ENCODE results near the gene ENPP6.
A peak's percentile ranks its signal among the peaks of the same experiment; 100 is the strongest.

ENPP6 gene

DNA sequence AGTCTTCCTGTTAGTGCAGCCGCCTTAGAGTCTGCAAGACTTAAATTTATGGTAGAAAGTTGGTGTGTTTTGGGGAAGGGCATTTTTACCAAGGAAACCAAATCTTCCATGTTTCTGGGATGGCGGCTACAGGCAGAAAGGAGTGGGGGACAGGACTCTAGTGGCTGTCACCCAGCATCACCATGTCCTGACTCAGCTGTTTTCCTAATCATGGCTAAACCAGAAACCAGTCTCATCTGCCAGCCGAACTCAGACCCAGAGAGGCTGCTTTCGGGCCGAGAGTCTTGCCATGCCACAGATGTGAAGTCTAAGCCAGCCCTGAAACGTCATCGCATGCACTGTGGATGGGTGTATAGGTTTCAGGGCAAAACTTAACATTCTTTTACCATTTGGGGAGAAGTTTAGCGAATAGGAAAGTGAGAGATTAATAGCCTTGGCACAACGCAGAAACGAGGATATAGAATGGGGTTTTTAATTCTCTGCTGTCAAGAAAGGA is 109.6 kb downstream of the ENPP6 start:
- H3K4me3 ChIP-seq (ENCODE audit: low read depth, low read length), result no peak overlapping the region
- no peaks in the 10 kb centered on the region for H3K9me3 ChIP-seq (ENCODE audit: control insufficient read depth, insufficient read depth, low read length)
- no peaks in the 10 kb centered on the region for H3K36me3 ChIP-seq (ENCODE audit: control insufficient read depth, insufficient read depth, low read length)
- no peaks in the 10 kb centered on the region for H3K4me1 ChIP-seq (ENCODE audit: control insufficient read depth, insufficient read depth, low read length)
- H3K9ac ChIP-seq (ENCODE audit: low read depth, low read length), result no peak overlapping the region
- no peaks in the 10 kb centered on the region for H3K27me3 ChIP-seq (ENCODE audit: control insufficient read depth, insufficient read depth, low read length)

DNA sequence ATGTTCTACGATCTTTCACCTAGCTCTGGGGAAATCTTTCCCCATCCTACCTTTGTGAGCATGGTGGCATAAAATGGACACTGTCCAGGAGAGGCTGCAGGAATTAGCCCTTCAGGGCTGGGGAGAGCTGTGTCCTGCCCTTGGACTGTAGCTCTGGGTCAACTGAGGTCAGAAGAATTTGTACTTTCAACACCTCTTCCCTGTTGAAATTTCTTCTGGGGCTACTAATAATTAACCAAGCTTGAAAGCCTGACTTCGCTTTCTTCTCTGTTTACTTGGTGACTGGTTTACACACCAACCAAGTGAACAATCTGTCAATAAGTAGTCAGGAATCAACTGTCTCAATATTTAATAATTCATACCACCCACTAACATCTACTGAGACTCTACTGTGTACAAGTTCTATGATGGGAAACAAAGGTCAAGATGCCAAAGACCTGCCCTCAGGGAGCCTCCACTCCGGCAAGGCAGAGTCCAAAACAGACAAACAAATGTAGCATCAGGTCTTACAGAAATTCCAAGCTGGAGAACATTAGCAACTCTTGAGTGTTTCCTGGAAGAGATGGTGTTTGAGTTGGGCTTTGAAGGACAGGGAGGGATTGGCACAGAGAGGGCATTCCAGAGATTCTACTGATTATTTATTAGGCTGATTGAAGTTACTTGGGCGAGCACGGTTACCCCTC is 113.1 kb downstream of the ENPP6 start:
- Histone ChIP-seq H3K9me3 (ENCODE audit: control insufficient read depth, insufficient read depth, low read length) (no peaks in the 10 kb centered on the region), H3K27me3 (ENCODE audit: control insufficient read depth, insufficient read depth, low read length) (no peaks in the 10 kb centered on the region)

DNA sequence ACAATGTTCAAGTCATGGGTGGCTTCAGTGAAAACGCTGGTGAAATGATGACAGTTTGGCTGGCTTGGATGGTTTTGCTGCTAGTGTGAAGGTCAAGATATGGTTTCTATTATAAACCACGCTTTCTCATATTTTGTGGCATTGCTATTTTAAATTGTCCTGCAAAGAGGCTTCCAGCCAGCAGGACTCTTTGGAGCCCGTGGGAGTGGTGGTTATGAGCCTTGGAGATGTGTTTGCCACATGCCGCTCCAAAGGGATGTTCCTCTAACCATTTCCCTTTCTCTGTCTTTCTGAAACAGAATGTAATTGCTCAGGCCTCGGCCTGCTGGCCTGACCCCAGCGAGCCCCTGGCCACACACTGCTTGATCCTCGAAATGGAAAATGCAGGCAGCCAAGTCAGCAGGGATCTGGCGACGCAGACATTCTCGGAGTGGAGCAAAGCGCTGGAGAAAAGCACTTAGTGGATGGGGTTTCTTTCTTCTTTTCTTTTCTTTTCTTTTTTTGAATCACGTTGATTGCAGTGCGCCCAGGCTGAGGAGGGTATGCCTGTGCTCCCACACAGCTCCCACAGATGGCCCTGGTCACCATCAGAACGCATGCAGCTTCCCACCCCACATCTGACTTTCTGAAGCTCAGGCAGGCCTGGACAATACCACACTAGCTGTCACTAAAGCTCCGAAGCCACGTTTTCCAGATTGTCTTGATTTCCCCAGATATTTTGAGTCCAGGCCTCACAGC is 114.0 kb downstream of the ENPP6 start:
- Histone ChIP-seq H3K36me3 (ENCODE audit: control insufficient read depth, insufficient read depth, low read length) (no peaks in the 10 kb centered on the region), H3K9ac (ENCODE audit: low read depth, low read length) (no peak overlapping the region), H3K4me1 (ENCODE audit: control insufficient read depth, insufficient read depth, low read length) (no peaks in the 10 kb centered on the region), H3K27me3 (ENCODE audit: control insufficient read depth, insufficient read depth, low read length) (no peaks in the 10 kb centered on the region), H3K4me3 (ENCODE audit: low read depth, low read length) (no peak overlapping the region), H3K9me3 (ENCODE audit: control insufficient read depth, insufficient read depth, low read length) (no peaks in the 10 kb centered on the region)

More for the DNA sequence above, 113.1 kb downstream of the ENPP6 start:
- Histone ChIP-seq H3K9ac (ENCODE audit: low read depth, low read length) (no peak overlapping the region), H3K4me1 (ENCODE audit: control insufficient read depth, insufficient read depth, low read length) (no peaks in the 10 kb centered on the region), H3K36me3 (ENCODE audit: control insufficient read depth, insufficient read depth, low read length) (no peaks in the 10 kb centered on the region), H3K4me3 (ENCODE audit: low read depth, low read length) (no peak overlapping the region)

DNA sequence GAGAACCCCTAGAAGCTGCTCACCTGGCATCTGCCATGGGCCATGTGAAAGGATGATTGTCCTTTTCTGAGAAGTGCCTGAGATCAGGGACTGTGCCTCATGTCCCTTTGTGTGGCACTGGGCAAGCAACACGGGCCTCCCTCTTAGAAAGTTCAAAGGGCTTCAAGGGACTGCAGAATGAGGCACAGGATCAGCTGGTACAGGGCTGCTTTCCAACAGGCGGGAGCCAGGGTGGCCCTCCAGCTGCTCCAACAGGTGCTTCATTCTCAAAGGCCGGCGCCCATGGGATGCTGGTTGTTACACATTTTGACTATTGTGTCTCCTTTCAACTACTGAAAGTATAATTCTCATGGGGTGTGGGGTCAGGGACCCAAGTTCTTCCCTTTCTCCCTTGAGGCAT is 114.7 kb downstream of the ENPP6 start:
- H3K4me3 ChIP-seq (ENCODE audit: low read depth, low read length), result no peak overlapping the region
- H3K9me3 ChIP-seq (ENCODE audit: control insufficient read depth, insufficient read depth, low read length), result no peaks in the 10 kb centered on the region

DNA sequence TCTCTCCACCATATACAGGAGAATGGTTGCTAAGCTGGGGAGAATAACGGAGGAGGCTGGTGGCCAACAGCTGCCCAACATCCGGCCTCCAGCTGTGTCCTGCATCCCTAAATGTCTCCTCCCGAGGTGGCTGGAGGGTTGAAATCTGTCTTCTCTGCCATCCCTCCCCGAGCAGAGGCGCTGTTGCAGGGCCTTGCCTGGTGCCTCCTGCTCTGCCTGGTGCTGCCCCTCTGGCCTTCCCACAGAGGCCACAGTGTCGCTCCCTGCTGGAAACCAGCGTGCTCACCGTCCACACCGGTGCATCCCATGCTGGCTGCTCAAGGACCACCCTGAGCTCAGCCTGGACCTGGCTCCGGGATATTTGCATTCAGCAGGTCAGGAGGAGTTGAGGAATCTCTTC is 115.2 kb downstream of the ENPP6 start:
- Histone ChIP-seq H3K36me3 (ENCODE audit: control insufficient read depth, insufficient read depth, low read length) (no peaks in the 10 kb centered on the region), H3K9me3 (ENCODE audit: control insufficient read depth, insufficient read depth, low read length) (no peaks in the 10 kb centered on the region), H3K4me3 (ENCODE audit: low read depth, low read length) (no peak overlapping the region), H3K9ac (ENCODE audit: low read depth, low read length) (no peak overlapping the region), H3K4me1 (ENCODE audit: control insufficient read depth, insufficient read depth, low read length) (no peaks in the 10 kb centered on the region), H3K27me3 (ENCODE audit: control insufficient read depth, insufficient read depth, low read length) (no peaks in the 10 kb centered on the region)

More for the DNA sequence above, 114.7 kb downstream of the ENPP6 start:
- no peak overlapping the region for H3K9ac ChIP-seq (ENCODE audit: low read depth, low read length)
- no peaks in the 10 kb centered on the region for H3K27me3 ChIP-seq (ENCODE audit: control insufficient read depth, insufficient read depth, low read length)
- no peaks in the 10 kb centered on the region for H3K36me3 ChIP-seq (ENCODE audit: control insufficient read depth, insufficient read depth, low read length)
- H3K4me1 ChIP-seq (ENCODE audit: control insufficient read depth, insufficient read depth, low read length), result no peaks in the 10 kb centered on the region

DNA sequence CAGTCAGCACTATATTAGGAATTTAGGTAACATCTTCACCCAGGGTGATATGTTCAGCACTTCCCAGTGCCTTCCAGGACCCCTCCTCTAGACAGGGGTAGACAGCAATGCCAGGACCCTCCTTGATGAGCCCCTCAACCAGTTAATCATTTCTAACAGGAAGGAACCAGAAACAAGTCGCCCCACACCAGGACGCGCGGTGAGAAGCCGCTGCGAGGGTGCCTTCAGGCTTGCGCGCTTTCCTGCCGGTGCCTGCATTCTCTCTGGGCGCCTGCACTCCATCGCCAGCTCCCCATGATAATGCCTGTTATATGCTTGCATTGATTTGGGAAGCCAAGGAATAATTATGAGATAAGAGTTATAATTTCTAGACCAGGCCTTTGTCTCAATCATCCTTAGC is 116.0 kb downstream of the ENPP6 start:
- Histone ChIP-seq H3K9me3 (ENCODE audit: control insufficient read depth, insufficient read depth, low read length) (no peaks in the 10 kb centered on the region), H3K9ac (ENCODE audit: low read depth, low read length) (no peak overlapping the region), H3K4me1 (ENCODE audit: control insufficient read depth, insufficient read depth, low read length) (no peaks in the 10 kb centered on the region), H3K27me3 (ENCODE audit: control insufficient read depth, insufficient read depth, low read length) (peaks cover 4% of the 10 kb centered on the region), H3K36me3 (ENCODE audit: control insufficient read depth, insufficient read depth, low read length) (no peaks in the 10 kb centered on the region), H3K4me3 (ENCODE audit: low read depth, low read length) (no peak overlapping the region)

DNA sequence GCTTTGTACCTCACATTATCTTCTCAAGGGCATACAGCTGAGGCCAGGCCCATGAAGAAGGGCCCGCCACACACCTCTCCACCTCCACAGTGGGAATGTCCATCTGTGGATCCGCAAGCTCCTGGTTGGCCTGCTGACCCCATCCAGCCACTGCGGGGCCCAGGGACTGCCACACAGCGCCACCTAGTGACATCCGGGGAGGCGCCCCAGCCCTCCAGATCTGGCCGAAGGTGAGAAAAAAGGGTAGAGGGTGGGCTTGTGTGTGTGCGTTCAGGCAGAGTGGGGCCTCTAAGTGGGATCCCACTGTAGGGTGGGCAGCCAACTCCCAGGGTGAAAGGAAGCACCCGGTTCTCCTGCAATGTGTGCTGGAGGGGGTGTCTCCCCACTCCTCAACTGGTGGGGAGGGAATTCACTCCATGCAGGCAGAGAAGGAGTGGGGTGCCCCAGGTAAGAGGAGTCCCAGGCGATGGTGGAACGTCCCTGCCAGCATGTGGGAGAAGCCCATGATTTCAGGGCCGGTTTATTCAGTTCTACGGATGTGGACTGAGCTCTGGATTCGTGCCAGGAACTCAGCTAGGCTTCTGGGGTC is 117.3 kb downstream of the ENPP6 start:
- no peak overlapping the region for H3K4me3 ChIP-seq (ENCODE audit: low read depth, low read length)
- H3K36me3 ChIP-seq (ENCODE audit: control insufficient read depth, insufficient read depth, low read length), result no peaks in the 10 kb centered on the region
- no peaks in the 10 kb centered on the region for H3K9me3 ChIP-seq (ENCODE audit: control insufficient read depth, insufficient read depth, low read length)
- no peak overlapping the region for H3K9ac ChIP-seq (ENCODE audit: low read depth, low read length)
- peaks cover 10% of the 10 kb centered on the region for H3K27me3 ChIP-seq (ENCODE audit: control insufficient read depth, insufficient read depth, low read length)
- no peaks in the 10 kb centered on the region for H3K4me1 ChIP-seq (ENCODE audit: control insufficient read depth, insufficient read depth, low read length)

DNA sequence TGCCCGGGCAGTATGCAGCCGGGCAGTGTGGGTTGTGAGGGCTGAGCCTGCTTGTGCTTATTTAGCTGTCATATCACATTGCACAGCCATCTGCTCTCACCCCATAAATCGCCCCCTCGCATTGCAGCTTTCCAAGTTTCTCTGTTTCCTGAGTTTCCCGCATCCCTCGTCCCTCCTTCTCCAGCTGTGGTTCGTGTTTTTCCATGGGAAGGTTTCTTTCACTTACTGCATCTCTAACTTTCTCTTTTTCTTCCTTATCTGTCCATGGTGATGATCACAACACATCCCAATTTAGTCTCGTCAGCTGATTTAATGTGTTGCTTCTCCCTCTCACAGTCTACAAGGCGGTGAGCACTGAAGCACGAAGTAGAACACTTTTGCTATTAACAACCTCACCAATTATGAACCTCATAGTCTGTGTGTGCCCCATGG is 118.1 kb downstream of the ENPP6 start:
- Histone ChIP-seq H3K27me3 (ENCODE audit: control insufficient read depth, insufficient read depth, low read length) (peaks cover 10% of the 10 kb centered on the region), H3K9me3 (ENCODE audit: control insufficient read depth, insufficient read depth, low read length) (no peaks in the 10 kb centered on the region), H3K4me1 (ENCODE audit: control insufficient read depth, insufficient read depth, low read length) (no peaks in the 10 kb centered on the region), H3K9ac (ENCODE audit: low read depth, low read length) (no peak overlapping the region), H3K36me3 (ENCODE audit: control insufficient read depth, insufficient read depth, low read length) (no peaks in the 10 kb centered on the region), H3K4me3 (ENCODE audit: low read depth, low read length) (no peak overlapping the region)

DNA sequence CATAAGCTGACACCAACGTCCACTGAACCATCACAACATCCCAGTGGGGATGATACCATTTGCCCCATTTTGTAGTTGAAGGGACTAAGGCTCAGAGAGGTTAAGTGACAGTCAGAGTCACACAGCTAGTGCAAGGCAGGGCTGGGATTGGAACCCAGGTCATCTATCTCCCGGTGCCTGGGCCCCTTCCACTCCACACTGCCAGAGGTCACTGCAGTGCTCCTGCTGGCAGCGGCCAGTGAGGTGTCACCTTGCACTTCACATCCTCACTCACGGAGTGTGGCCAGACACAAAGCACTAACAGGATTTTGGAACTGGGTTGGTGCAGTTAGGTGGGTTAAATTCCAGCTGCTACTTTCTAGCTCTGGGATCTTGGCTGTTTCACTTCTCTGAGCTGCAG is 118.7 kb downstream of the ENPP6 start:
- Histone ChIP-seq H3K9me3 (ENCODE audit: control insufficient read depth, insufficient read depth, low read length) (no peaks in the 10 kb centered on the region), H3K9ac (ENCODE audit: low read depth, low read length) (no peak overlapping the region), H3K4me3 (ENCODE audit: low read depth, low read length) (no peak overlapping the region), H3K4me1 (ENCODE audit: control insufficient read depth, insufficient read depth, low read length) (no peaks in the 10 kb centered on the region), H3K27me3 (ENCODE audit: control insufficient read depth, insufficient read depth, low read length) (peaks cover 10% of the 10 kb centered on the region), H3K36me3 (ENCODE audit: control insufficient read depth, insufficient read depth, low read length) (no peaks in the 10 kb centered on the region)

DNA sequence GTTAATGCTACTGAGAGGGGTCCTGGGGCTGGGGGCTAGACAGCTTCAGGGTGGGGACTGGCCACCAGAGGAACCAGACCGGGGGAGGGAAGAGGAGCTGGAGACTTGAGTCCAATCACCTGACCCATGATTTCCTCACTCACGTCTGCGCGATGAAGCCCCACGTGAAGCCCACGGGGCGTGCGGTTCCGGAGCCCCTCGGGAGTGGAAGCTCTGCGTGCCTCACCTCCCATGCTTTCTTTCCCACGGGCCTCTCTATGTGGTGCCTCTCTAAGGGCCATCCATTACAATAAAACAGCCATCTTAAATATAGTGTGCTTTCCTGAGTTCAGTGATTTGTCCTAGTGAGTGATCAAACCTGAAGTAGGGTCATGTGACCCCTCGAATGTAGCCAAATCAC is 119.9 kb downstream of the ENPP6 start:
- H3K4me3 ChIP-seq (ENCODE audit: low read depth, low read length), result no peak overlapping the region
- no peaks in the 10 kb centered on the region for H3K36me3 ChIP-seq (ENCODE audit: control insufficient read depth, insufficient read depth, low read length)
- no peaks in the 10 kb centered on the region for H3K9me3 ChIP-seq (ENCODE audit: control insufficient read depth, insufficient read depth, low read length)
- no peak overlapping the region for H3K9ac ChIP-seq (ENCODE audit: low read depth, low read length)
- H3K4me1 ChIP-seq (ENCODE audit: control insufficient read depth, insufficient read depth, low read length), result no peaks in the 10 kb centered on the region
- peaks cover 10% of the 10 kb centered on the region for H3K27me3 ChIP-seq (ENCODE audit: control insufficient read depth, insufficient read depth, low read length)

DNA sequence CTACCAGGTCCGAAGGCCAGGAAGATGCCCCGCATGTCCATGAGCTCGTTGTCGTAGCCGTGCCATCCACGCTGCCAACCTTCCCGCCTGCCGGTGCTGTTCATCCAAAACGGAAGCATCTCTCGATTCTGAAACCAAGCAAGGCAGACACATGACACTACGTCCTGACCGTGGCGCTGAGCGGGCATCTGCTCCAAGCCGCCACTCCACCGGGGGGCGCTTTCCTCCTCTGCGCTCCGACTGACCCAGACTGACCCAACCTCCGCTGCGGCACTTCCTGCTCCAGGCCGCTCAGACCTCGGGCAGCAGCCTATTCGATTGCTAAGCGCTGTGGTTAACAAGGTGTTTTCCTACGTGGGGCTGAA is 120.5 kb downstream of the ENPP6 start:
- H3K27me3 ChIP-seq (ENCODE audit: control insufficient read depth, insufficient read depth, low read length), result peaks cover 10% of the 10 kb centered on the region
- no peaks in the 10 kb centered on the region for H3K4me1 ChIP-seq (ENCODE audit: control insufficient read depth, insufficient read depth, low read length)
- H3K4me3 ChIP-seq (ENCODE audit: low read depth, low read length), result peak overlapping the region; percentile 55
- H3K9me3 ChIP-seq (ENCODE audit: control insufficient read depth, insufficient read depth, low read length), result no peaks in the 10 kb centered on the region
- H3K9ac ChIP-seq (ENCODE audit: low read depth, low read length), result no peak overlapping the region
- no peaks in the 10 kb centered on the region for H3K36me3 ChIP-seq (ENCODE audit: control insufficient read depth, insufficient read depth, low read length)

Measured in iPS-15b (cell line).